Hepatocyte (in vitro differentiated cells): ENCODE results near the gene AHCYL2. TPM values are rescaled to one million over a fixed set of nuclear protein-coding genes. Genes with fewer than 3 reads are reported as not detected.

ENCODE experiments used
- DNase-seq: peaks from one replicate; pipeline ENCODE4 v3.0.0-alpha.2; 2016; ENCODE audit warnings: low spot score
- H2AFZ ChIP-seq: fragments of 200-600 bp; sonication (generic); 2 replicates; pipeline ENCODE4 v1.6.0; 2016; ENCODE audit warnings: antibody characterized with exemption, mild to moderate bottlenecking
- H3K27ac ChIP-seq: fragments of 200-600 bp; sonication (generic); 2 replicates; pipeline ENCODE4 v1.5.1; 2016; ENCODE audit warnings: mild to moderate bottlenecking
- H3K27me3 ChIP-seq: fragments of 200-600 bp; sonication (generic); 2 replicates; pipeline ENCODE4 v1.6.1; 2016
- H3K36me3 ChIP-seq: fragments of 200-600 bp; sonication (generic); replicated peaks from 2 replicates; pipeline ENCODE4 v1.5.1; 2016; ENCODE audit warnings: low read depth; ENCODE audit not compliant: insufficient read depth
- H3K4me1 ChIP-seq: fragments of 200-600 bp; sonication (generic); 2 replicates; pipeline ENCODE4 v1.5.1; 2016; ENCODE audit warnings: mild to moderate bottlenecking, moderate library complexity; ENCODE audit not compliant: insufficient read depth
- H3K4me2 ChIP-seq: fragments of 200-600 bp; sonication (generic); 2 replicates; pipeline ENCODE4 v1.6.0; 2016
- H3K4me3 ChIP-seq: fragments of 200-600 bp; sonication (generic); 2 replicates; pipeline ENCODE4 v1.5.1; 2016; ENCODE audit warnings: mild to moderate bottlenecking
- H3K79me2 ChIP-seq: fragments of 200-600 bp; sonication (generic); 2 replicates; pipeline ENCODE4 v1.6.0; 2017; ENCODE audit warnings: mild to moderate bottlenecking
- H3K9me2 ChIP-seq: fragments of 200-600 bp; sonication (generic); replicated peaks from 2 replicates; pipeline ENCODE4 v1.6.0; 2017; ENCODE audit warnings: mild to moderate bottlenecking; ENCODE audit not compliant: insufficient read depth
- H3K9me3 ChIP-seq: fragments of 200-600 bp; sonication (generic); 2 replicates; pipeline ENCODE4 v1.5.1; 2016; ENCODE audit warnings: low read depth, mild to moderate bottlenecking
- H4K20me1 ChIP-seq: fragments of 200-600 bp; sonication (generic); 2 replicates; pipeline ENCODE4 v1.6.0; 2016; ENCODE audit warnings: mild to moderate bottlenecking; ENCODE audit not compliant: insufficient read depth, poor library complexity, severe bottlenecking
- EZH2 ChIP-seq: fragments of 200-600 bp; sonication (generic); IDR thresholded peaks from 2 replicates; pipeline ENCODE4 v1.6.1; 2016; ENCODE audit warnings: antibody characterized with exemption, mild to moderate bottlenecking, borderline replicate concordance
- EZH2phosphoT487 ChIP-seq: fragments of 200-600 bp; sonication (generic); IDR thresholded peaks from one replicate; pipeline ENCODE4 v1.6.1; 2018; ENCODE audit warnings: antibody characterized with exemption, mild to moderate bottlenecking, low read depth, moderate library complexity; ENCODE audit not compliant: unreplicated experiment, severe bottlenecking
- WGBS: methylation state at CpG from one replicate; pipeline ENCODE4 v1.1.6; 2016; ENCODE audit warnings: low lambda C conversion rate; ENCODE audit errors: missing lambda C conversion rate; 5-methylcytosine and 5-hydroxymethylcytosine counted together
- polyA plus RNA-seq: library from polyadenylated mRNA; unstranded; fragments of >200 nt; fragmentation: Nextera tagmentation; extraction: Ambion mirVana; gene quantifications from 2 replicates; pipeline ENCODE4 v1.2.1, GENCODE V29; 2016
- total RNA-seq: library from RNA; depleted of rRNA; stranded (reverse); fragments of >200 nt; gene quantifications from 2 replicates; pipeline ENCODE4 v1.2.3, GENCODE V29; 2014
- TF ChIP-seq, protein P1 (sequence below): fragments of 200-600 bp; sonication (generic); IDR thresholded peaks from 2 replicates; pipeline ENCODE4 v1.5.1; 2016; ENCODE audit warnings: antibody characterized with exemption, mild to moderate bottlenecking; ENCODE audit not compliant: poor library complexity

AHCYL2 gene
- total and polyA plus RNA-seq, 2 experiments from 2014 or later = 13.7 to 20.0 TPM

GRCh38 chr7:129334473-129334872, 109.6 kb downstream of the AHCYL2 start:
- Histone ChIP-seq H3K36me3 (no peaks in the 10 kb centered on the region), H3K4me2 (no peak overlapping the region), H3K79me2 (no peaks in the 10 kb centered on the region), H3K9me3 (no peaks in the 10 kb centered on the region), H4K20me1 (no peaks in the 10 kb centered on the region), H2AFZ (no peak overlapping the region), H3K27ac (no peak overlapping the region), H3K4me3 (no peak overlapping the region), H3K9me2 (no peaks in the 10 kb centered on the region), H3K4me1 (no peaks in the 10 kb centered on the region), H3K27me3 (no peaks in the 10 kb centered on the region)
- 95% methylated on average over 3 of the region's 3 CpGs for WGBS
- no peak for DNase-seq
- TF ChIP-seq EZH2 (no peak), EZH2phosphoT487 (no peak)
- TF ChIP-seq, protein P1, sequence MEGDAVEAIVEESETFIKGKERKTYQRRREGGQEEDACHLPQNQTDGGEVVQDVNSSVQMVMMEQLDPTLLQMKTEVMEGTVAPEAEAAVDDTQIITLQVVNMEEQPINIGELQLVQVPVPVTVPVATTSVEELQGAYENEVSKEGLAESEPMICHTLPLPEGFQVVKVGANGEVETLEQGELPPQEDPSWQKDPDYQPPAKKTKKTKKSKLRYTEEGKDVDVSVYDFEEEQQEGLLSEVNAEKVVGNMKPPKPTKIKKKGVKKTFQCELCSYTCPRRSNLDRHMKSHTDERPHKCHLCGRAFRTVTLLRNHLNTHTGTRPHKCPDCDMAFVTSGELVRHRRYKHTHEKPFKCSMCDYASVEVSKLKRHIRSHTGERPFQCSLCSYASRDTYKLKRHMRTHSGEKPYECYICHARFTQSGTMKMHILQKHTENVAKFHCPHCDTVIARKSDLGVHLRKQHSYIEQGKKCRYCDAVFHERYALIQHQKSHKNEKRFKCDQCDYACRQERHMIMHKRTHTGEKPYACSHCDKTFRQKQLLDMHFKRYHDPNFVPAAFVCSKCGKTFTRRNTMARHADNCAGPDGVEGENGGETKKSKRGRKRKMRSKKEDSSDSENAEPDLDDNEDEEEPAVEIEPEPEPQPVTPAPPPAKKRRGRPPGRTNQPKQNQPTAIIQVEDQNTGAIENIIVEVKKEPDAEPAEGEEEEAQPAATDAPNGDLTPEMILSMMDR = no peak

GRCh38 chr7:129338450-129338849, 113.6 kb downstream of the AHCYL2 start:
- Histone ChIP-seq H3K9me2 (no peaks in the 10 kb centered on the region), H3K4me2 (no peak overlapping the region), H3K9me3 (no peaks in the 10 kb centered on the region), H3K27ac (no peak overlapping the region), H3K79me2 (no peaks in the 10 kb centered on the region), H3K4me3 (no peak overlapping the region), H2AFZ (no peak overlapping the region), H3K36me3 (no peaks in the 10 kb centered on the region), H3K27me3 (no peaks in the 10 kb centered on the region), H3K4me1 (no peaks in the 10 kb centered on the region), H4K20me1 (no peaks in the 10 kb centered on the region)
- DNase-seq = no peak
- WGBS = 94% methylated on average over 2 of the region's 2 CpGs
- TF ChIP-seq, protein P1 = no peak
- TF ChIP-seq EZH2 = no peak
- TF ChIP-seq EZH2phosphoT487 = no peak

- 50% methylated on average over 1 of the region's 1 CpG for WGBS
- no peak overlapping the region for H3K4me3 ChIP-seq
- no peaks in the 10 kb centered on the region for H3K4me1 ChIP-seq
- no peaks in the 10 kb centered on the region for H4K20me1 ChIP-seq
- DNase-seq = no peak
- H2AFZ ChIP-seq = no peak overlapping the region
- no peaks in the 10 kb centered on the region for H3K27me3 ChIP-seq
- H3K9me2 ChIP-seq = no peaks in the 10 kb centered on the region
- H3K79me2 ChIP-seq = no peaks in the 10 kb centered on the region
- no peaks in the 10 kb centered on the region for H3K36me3 ChIP-seq
- no peaks in the 10 kb centered on the region for H3K9me3 ChIP-seq
- no peak overlapping the region for H3K27ac ChIP-seq
- H3K4me2 ChIP-seq = peak overlapping the region; percentile 60
- TF ChIP-seq EZH2phosphoT487 = no peak
- TF ChIP-seq EZH2 = no peak
- TF ChIP-seq, protein P1 = no peak
These were observed 116.4 kb downstream of the AHCYL2 start for GRCh38 chr7:129341212-129341611.
